Globus pallidus (tissue), 1 donor: ENCODE measurements around the gene TPK1.

ENCODE experiments used
- DNase-seq: peaks from one replicate; pipeline ENCODE4 v3.0.0-alpha.2; 2015; ENCODE audit warnings: low spot score

Gene TPK1

DNA sequence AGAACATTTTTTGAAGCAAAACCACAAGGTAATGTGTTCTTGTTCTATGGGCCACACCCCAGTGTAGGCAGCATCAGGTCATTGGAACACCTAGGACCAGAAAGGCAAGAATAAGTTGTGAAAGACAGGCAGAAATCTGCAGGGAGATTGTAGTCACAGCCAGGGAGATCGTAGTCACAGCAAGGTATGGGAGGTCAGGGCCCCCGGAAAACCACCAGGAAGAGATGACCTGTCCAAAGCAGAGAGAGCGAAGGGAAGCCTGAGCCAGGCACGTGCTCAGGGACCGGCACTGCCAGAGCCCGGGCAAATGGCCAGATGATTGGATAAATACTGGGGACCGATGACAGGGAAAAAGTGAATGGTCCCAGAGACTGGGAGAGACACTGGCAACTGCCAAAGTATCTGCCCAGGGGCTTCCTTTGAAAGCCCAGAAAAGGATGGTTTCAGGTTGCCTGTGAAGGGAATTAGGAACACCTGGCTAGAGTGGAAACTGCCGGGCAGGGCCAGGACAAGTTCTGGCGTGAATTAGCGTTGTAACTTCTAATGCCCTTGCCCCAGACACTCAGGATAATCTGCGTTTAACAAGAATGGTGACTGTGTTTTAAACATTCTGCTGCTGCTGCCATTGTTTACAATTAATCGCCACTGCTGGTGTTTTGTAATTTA lies 428.5 kb downstream of the TPK1 start:
- DNase-seq: no peak

DNA sequence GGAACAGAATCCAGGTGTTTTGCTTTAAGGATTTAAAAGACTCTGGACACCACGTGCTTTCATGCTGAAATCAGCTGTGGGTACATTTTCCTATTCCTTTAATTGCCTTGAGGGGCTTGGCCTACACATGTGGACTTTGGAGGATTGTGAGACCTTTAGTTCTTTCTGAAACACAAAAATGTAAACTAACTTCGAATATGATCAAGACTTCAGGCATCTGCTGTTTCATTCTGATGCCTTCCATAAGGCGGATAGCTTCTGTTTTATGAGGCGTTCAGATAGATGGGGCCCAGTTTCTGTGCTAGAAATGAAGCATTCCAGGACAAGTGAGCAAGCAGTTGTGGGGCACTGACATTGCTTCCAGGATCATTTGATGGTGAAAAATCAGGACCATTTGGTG lies 430.9 kb downstream of the TPK1 start:
- DNase-seq: no peak

DNA sequence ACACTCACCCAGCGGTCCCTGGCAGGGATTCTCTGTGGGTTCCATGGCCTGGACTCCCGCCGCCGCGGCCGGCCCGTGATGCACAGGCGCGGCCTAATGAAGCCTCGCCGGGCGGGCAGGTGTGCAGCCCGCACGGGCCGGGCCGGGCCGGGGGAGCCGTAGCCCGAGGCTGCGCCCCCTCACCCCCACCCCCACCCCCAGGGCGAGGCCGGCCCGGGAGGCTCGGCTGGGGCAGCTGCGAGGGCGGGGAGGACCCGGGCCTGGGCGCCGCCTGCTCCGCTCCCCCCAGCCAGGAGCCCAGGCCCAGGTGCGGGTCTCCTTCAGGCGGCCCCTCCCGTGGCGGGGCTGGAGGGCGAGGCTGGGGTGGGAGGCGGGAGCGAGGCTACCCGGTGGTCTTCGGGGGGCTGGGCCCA lies 432.2 kb downstream of the TPK1 start, which contains the start of gene NOBOX:
NOBOX (minus strand) TSS at position 45 of the 413 bp plus-strand sequence.
- DNase-seq: no peak

DNA sequence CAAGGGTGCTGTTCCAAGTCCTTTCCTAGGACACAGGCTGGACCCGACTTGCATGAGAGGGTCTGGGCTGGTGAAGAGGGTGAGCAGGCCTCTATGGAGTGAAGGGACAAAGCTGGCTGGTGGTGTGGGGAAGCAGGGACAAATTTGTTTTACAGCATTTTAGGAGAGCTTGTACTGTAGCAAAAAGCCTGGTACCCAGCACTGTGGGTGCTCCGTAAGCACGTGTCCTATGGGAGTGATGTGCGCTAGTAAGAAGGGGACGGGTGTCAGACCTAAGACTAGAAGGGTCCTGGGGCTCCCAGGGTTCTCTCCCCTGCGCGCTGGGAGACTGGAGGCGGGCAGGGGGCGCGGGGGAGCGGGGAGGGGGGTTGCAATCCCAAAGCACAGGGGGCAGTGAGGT lies 432.8 kb downstream of the TPK1 start:
- DNase-seq: no peak
